Measurements from ENCODE around the gene HLF. TPM values are rescaled to one million over a fixed set of nuclear protein-coding genes. Genes with fewer than 3 reads are reported as not detected.

HLF gene
- total and polyA plus RNA-seq, 2 donors (not counting 3 experiments of a cell fraction or from before 2014, with no cell fraction given): not detected

GRCh38 chr17:55284001-55284884 is 19.5 kb downstream of the HLF start:
- no peak overlapping the region for H3K4me2 ChIP-seq (ENCODE audit: insufficient read depth, low read length)
- H3K9me3 ChIP-seq (replicated peaks; ENCODE audit: control insufficient read depth, insufficient read depth, low read length): no peaks in the 10 kb centered on the region
- no peak for TF ChIP-seq POLR2AphosphoS5 (IDR thresholded peaks at IDR 0.05; ENCODE audit: insufficient read depth, low read depth, low read length)
- no peak for TF ChIP-seq GATA2 (IDR thresholded peaks at IDR 0.05; ENCODE audit: insufficient read depth, insufficient read length, low read depth, low read length)
- H4K20me1 ChIP-seq (replicated peaks; ENCODE audit: control insufficient read depth, extremely low read depth, insufficient read depth, low read length): no peaks in the 10 kb centered on the region
- H3K4me1 ChIP-seq (ENCODE audit: control insufficient read depth, extremely low read depth, insufficient read depth, low read length): no peaks in the 10 kb centered on the region
- no peak overlapping the region for H3K4me3 ChIP-seq (replicated peaks in 1 of 3; ENCODE audit: insufficient read depth in 1 of 3, low read depth in 1 of 3, low read length in 3 of 3)
- H2AFZ ChIP-seq (ENCODE audit: low read depth, low read length): no peak overlapping the region
- no peaks in the 10 kb centered on the region for H3K9me1 ChIP-seq (replicated peaks; ENCODE audit: control insufficient read depth, extremely low read depth, insufficient read depth, low read length)
- H3K27me3 ChIP-seq (ENCODE audit: control insufficient read depth in 2 of 2, insufficient read depth in 2 of 2, low read length in 2 of 2): peaks cover 0 to 2% of the 10 kb centered on the region in 2 experiments
- dilution Hi-C loops (cut with MboI; ENCODE audit: extremely low pct_ligation_motif_present, low sequenced_read_pairs) (no loop called here), intact Hi-C loops (cut with micrococcal nuclease) (no loop called here)
- ChIA-PET CTCF (interaction anchor here (1.5 kb wide), 1 partner anchor 10 kb away, joined by 5 read pairs; no protein-coding TSS in a partner anchor), POLR2A (no interaction called here)
- no peaks in the 10 kb centered on the region for H3K36me3 ChIP-seq (ENCODE audit: control insufficient read depth in 2 of 2, extremely low read depth in 1 of 2, insufficient read depth in 2 of 2, low read length in 2 of 2)
- H3K9ac ChIP-seq (replicated peaks; ENCODE audit: extremely low read depth, insufficient read depth, low read length): no peak overlapping the region
- FAIRE-seq (no peak), DNase-seq (ENCODE audit: low read depth, low spot score) (no peak)
- no peaks in the 10 kb centered on the region for H3K79me2 ChIP-seq (ENCODE audit: control insufficient read depth, insufficient read depth, low read length)
- H3K27ac ChIP-seq (ENCODE audit: insufficient read depth, low read depth, low read length): no peak overlapping the region
- no TSS peak for BruUV-seq (replicated peaks)

GRCh38 chr17:55284944-55285339 is 20.2 kb downstream of the HLF start:
- CTCF ChIA-PET: interaction anchor here (1.5 to 1.7 kb wide), 2 partner anchors 10 to 292 kb away, joined by 5 read pairs; no protein-coding TSS in a partner anchor

More at GRCh38 chr17:55284944-55285339, 20.2 kb downstream of the HLF start:
- Histone ChIP-seq H3K9me3 (replicated peaks; ENCODE audit: control insufficient read depth, insufficient read depth, low read length) (no peaks in the 10 kb centered on the region), H3K4me3 (replicated peaks in 1 of 3; ENCODE audit: insufficient read depth in 1 of 3, low read depth in 1 of 3, low read length in 3 of 3) (no peak overlapping the region), H3K4me2 (ENCODE audit: insufficient read depth, low read length) (no peak overlapping the region), H3K9me1 (replicated peaks; ENCODE audit: control insufficient read depth, extremely low read depth, insufficient read depth, low read length) (no peaks in the 10 kb centered on the region), H4K20me1 (replicated peaks; ENCODE audit: control insufficient read depth, extremely low read depth, insufficient read depth, low read length) (no peaks in the 10 kb centered on the region), H3K79me2 (ENCODE audit: control insufficient read depth, insufficient read depth, low read length) (no peaks in the 10 kb centered on the region), H3K36me3 (ENCODE audit: control insufficient read depth in 2 of 2, extremely low read depth in 1 of 2, insufficient read depth in 2 of 2, low read length in 2 of 2) (no peaks in the 10 kb centered on the region), H3K4me1 (ENCODE audit: control insufficient read depth, extremely low read depth, insufficient read depth, low read length) (no peaks in the 10 kb centered on the region), H3K27me3 (ENCODE audit: control insufficient read depth in 2 of 2, insufficient read depth in 2 of 2, low read length in 2 of 2) (peaks cover 0 to 2% of the 10 kb centered on the region in 2 experiments), H3K27ac (ENCODE audit: insufficient read depth, low read depth, low read length) (no peak overlapping the region), H3K9ac (replicated peaks; ENCODE audit: extremely low read depth, insufficient read depth, low read length) (no peak overlapping the region), H2AFZ (ENCODE audit: low read depth, low read length) (no peak overlapping the region)
- FAIRE-seq (no peak), DNase-seq (ENCODE audit: low read depth, low spot score) (no peak)
- intact Hi-C loops (cut with micrococcal nuclease) (no loop called here), dilution Hi-C loops (cut with MboI; ENCODE audit: extremely low pct_ligation_motif_present, low sequenced_read_pairs) (no loop called here)
- POLR2A ChIA-PET: no interaction called here
- no TSS peak for BruUV-seq (replicated peaks)
- TF ChIP-seq POLR2AphosphoS5 (IDR thresholded peaks at IDR 0.05; ENCODE audit: insufficient read depth, low read depth, low read length): no peak
- TF ChIP-seq POLR2A (IDR thresholded peaks at IDR 0.05; ENCODE audit: low read depth, low read length): no peak
- TF ChIP-seq CTCF (IDR thresholded peaks at IDR 0.05; ENCODE audit: extremely low read depth in 1 of 2, insufficient read depth in 1 of 2, low read depth in 1 of 2, low read length in 2 of 2): no peak
- no peak for TF ChIP-seq MAX (IDR thresholded peaks at IDR 0.05; ENCODE audit: insufficient read depth, insufficient read length)
- no peak for TF ChIP-seq FOS (IDR thresholded peaks at IDR 0.05; ENCODE audit: borderline replicate concordance, insufficient read depth, low read length)
- no peak for TF ChIP-seq JUN (IDR thresholded peaks at IDR 0.05; ENCODE audit: borderline replicate concordance, insufficient read depth, insufficient read length, low read depth)
- no peak for TF ChIP-seq EZH2 (IDR thresholded peaks at IDR 0.05; ENCODE audit: borderline replicate concordance, low read depth, low read length, severe bottlenecking)
- no peak for TF ChIP-seq GATA2 (IDR thresholded peaks at IDR 0.05; ENCODE audit: insufficient read depth, insufficient read length, low read depth, low read length)
- no peak for TF ChIP-seq MYC (IDR thresholded peaks at IDR 0.05; ENCODE audit: low read depth, low read length)

Measured in endothelial cell of umbilical vein (primary cell).